Measurements from ENCODE around the gene NTPCR. TPM values are rescaled to one million over a fixed set of nuclear protein-coding genes. Genes with fewer than 3 reads are reported as not detected.

Gene NTPCR
- total RNA-seq, 1 experiment from 2014 or later = 46.8 TPM

DNA sequence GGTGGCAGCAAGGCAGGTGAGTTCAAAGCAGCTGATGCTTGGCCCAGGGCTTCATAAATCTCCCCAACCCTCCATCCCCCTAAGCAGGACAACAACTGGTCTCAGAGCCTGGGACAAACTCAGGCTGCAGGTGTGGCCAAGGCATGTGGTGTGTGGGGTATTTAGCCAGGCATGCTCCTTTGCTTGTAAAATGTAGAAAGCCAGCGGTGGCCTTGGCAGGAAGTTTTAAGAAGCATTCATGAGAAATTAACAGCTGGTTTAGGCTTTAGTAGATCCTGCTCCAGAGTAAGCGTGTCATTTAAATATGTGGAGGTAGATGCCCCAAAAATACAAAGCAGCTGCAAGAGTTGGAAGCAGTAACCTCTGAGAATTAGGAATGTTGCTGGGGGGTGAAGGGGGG lies 44.8 kb downstream of the NTPCR start:
- Histone ChIP-seq H3K4me3 (ENCODE audit: low read depth in 2 of 2, low read length in 2 of 2) (no peak overlapping the region), H3K27ac (ENCODE audit: low read length) (no peak overlapping the region), H3K36me3 (ENCODE audit: control insufficient read depth, insufficient read depth, low read length) (no peaks in the 10 kb centered on the region), H3K9me3 (ENCODE audit: control insufficient read depth, insufficient read depth, low read depth, low read length) (no peaks in the 10 kb centered on the region), H3K4me1 (ENCODE audit: control insufficient read depth, insufficient read depth, low read length) (no peaks in the 10 kb centered on the region), H3K27me3 (ENCODE audit: control insufficient read depth, insufficient read depth, low read length) (no peaks in the 10 kb centered on the region)
- CTCF ChIA-PET = no interaction called here
- POLR2A ChIA-PET = no interaction called here
- no peak for TF ChIP-seq TCF7L2 (IDR thresholded peaks at IDR 0.05; ENCODE audit: low read depth, low read length)
- TF ChIP-seq, protein P1, sequence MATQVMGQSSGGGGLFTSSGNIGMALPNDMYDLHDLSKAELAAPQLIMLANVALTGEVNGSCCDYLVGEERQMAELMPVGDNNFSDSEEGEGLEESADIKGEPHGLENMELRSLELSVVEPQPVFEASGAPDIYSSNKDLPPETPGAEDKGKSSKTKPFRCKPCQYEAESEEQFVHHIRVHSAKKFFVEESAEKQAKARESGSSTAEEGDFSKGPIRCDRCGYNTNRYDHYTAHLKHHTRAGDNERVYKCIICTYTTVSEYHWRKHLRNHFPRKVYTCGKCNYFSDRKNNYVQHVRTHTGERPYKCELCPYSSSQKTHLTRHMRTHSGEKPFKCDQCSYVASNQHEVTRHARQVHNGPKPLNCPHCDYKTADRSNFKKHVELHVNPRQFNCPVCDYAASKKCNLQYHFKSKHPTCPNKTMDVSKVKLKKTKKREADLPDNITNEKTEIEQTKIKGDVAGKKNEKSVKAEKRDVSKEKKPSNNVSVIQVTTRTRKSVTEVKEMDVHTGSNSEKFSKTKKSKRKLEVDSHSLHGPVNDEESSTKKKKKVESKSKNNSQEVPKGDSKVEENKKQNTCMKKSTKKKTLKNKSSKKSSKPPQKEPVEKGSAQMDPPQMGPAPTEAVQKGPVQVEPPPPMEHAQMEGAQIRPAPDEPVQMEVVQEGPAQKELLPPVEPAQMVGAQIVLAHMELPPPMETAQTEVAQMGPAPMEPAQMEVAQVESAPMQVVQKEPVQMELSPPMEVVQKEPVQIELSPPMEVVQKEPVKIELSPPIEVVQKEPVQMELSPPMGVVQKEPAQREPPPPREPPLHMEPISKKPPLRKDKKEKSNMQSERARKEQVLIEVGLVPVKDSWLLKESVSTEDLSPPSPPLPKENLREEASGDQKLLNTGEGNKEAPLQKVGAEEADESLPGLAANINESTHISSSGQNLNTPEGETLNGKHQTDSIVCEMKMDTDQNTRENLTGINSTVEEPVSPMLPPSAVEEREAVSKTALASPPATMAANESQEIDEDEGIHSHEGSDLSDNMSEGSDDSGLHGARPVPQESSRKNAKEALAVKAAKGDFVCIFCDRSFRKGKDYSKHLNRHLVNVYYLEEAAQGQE (IDR thresholded peaks at IDR 0.05; ENCODE audit: insufficient read depth in 1 of 2, low read depth in 2 of 2, low read length in 1 of 2) = no peak
- no peak for TF ChIP-seq CTCF (IDR thresholded peaks at IDR 0.05)
- no peak for TF ChIP-seq SIN3A (IDR thresholded peaks at IDR 0.05; ENCODE audit: borderline replicate concordance, insufficient read depth, low read depth, low read length)
- TF ChIP-seq POLR2AphosphoS5 (IDR thresholded peaks at IDR 0.05; ENCODE audit: low read depth, low read length) = no peak
- intact Hi-C loops (cut with micrococcal nuclease; ENCODE audit: unreplicated experiment) (no loop called here), in situ Hi-C loops (cut with HindIII; ENCODE audit: low pct_unique_long_range_greater_than_20kb, low sequenced_read_pairs) (no loop called here)
- no peak for ATAC-seq
- no peak for DNase-seq (ENCODE audit: low read depth, low spot score)
- BruUV-seq (replicated peaks) = no TSS peak

DNA sequence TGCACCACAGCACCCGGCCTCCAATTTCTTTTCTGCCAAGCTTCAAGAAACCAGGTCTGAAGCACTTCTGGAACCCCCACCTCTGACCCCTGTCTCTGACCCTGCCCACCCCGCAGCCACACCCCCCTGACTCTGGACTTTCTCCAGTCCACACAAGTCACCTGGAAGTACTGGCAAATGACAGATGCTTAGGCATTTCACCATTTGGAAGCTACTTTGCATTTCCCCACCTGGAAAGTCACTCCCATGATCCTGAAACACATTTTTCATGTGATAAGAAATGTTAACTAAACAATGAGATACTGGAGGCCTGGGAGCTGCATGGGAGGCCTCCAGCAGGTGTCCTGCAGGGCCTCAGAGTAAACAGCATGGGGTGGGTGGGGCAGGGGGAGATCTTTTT lies 45.7 kb downstream of the NTPCR start:
- ChIA-PET POLR2A (interaction anchor here (0.7 kb wide), 1 partner anchor 123 kb away, joined by 4 read pairs; no protein-coding TSS in a partner anchor), CTCF (no interaction called here)
- Histone ChIP-seq H3K36me3 (ENCODE audit: control insufficient read depth, insufficient read depth, low read length) (no peaks in the 10 kb centered on the region), H3K9me3 (ENCODE audit: control insufficient read depth, insufficient read depth, low read depth, low read length) (no peaks in the 10 kb centered on the region), H3K4me3 (ENCODE audit: low read depth in 2 of 2, low read length in 2 of 2) (no peak overlapping the region), H3K4me1 (ENCODE audit: control insufficient read depth, insufficient read depth, low read length) (no peaks in the 10 kb centered on the region), H3K27me3 (ENCODE audit: control insufficient read depth, insufficient read depth, low read length) (no peaks in the 10 kb centered on the region), H3K27ac (ENCODE audit: low read length) (no peak overlapping the region)
- in situ Hi-C loops (cut with HindIII; ENCODE audit: low pct_unique_long_range_greater_than_20kb, low sequenced_read_pairs) (no loop called here), intact Hi-C loops (cut with micrococcal nuclease; ENCODE audit: unreplicated experiment) (no loop called here)
- TF ChIP-seq TCF7L2 (IDR thresholded peaks at IDR 0.05; ENCODE audit: low read depth, low read length) = no peak
- TF ChIP-seq, protein P1 (IDR thresholded peaks at IDR 0.05; ENCODE audit: insufficient read depth in 1 of 2, low read depth in 2 of 2, low read length in 1 of 2) = no peak
- TF ChIP-seq CTCF (IDR thresholded peaks at IDR 0.05) = no peak
- no peak for TF ChIP-seq SIN3A (IDR thresholded peaks at IDR 0.05; ENCODE audit: borderline replicate concordance, insufficient read depth, low read depth, low read length)
- TF ChIP-seq POLR2AphosphoS5 (IDR thresholded peaks at IDR 0.05; ENCODE audit: low read depth, low read length) = no peak
- DNase-seq (ENCODE audit: low read depth, low spot score) (no peak), ATAC-seq (no peak)
- no TSS peak for BruUV-seq (replicated peaks)

Measured in Panc1 (cell line).